GM18858 (cell line): ENCODE data around the gene PSEN2.
"Not testable (repeated sequence)": the region's sequence is repeated elsewhere in the genome, so short reads cannot be mapped to it uniquely, and the experiment has no call there.

Experiments
- ATAC-seq: cut with Tn5 transposase; IDR thresholded peaks from one replicate; pipeline ENCODE4 v1.9.1; 2021; ENCODE audit not compliant: unreplicated experiment

Gene PSEN2

DNA sequence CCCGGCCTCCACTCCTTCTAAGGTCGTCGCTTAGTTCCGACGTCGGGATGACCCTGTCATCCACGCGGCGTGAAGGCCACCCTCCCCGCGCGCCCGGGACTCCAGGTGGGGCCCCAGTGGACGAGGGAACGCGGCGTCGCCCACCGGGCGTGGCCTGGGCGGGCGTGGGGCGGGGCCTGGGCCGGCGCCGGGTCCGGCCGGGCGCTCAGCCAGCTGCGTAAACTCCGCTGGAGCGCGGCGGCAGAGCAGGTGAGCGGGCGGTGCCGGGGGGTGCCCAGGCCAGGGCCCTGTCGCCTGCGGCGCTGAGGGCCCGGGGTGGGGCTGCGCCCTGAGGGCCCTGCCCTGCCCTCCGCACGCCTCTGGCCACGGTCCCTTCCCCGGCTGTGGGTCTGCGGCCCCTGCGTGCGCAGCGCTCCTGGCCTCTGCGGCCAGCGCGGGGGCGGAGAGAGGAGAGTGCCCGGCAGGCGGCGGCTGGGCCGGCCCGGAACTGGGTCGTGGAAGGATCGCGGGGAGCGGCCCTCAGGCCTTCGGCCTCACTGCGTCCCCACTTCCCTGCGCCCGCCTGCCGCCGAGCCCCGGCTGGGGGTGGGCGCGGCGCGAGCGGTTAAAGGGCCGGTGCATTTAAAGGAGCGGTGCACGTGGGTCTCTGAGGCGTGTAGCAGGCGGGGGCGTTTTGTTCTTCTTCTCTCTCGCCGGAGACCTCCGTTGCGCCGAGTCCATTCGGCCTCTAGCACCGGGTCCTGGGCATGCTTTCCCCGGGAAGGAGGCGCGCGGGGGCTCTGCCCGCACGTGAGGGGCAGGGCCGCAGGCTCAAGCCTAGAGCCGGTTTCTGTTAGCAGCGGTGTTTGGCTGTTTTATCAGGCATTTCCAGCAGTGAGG lies at the start of gene PSEN2:
TSS of gene PSEN2 (plus strand) at position 216 of the 879 bp plus-strand sequence. CDS start 11,292 bp downstream, outside the sequence.
- peak; percentile 76 for ATAC-seq

DNA sequence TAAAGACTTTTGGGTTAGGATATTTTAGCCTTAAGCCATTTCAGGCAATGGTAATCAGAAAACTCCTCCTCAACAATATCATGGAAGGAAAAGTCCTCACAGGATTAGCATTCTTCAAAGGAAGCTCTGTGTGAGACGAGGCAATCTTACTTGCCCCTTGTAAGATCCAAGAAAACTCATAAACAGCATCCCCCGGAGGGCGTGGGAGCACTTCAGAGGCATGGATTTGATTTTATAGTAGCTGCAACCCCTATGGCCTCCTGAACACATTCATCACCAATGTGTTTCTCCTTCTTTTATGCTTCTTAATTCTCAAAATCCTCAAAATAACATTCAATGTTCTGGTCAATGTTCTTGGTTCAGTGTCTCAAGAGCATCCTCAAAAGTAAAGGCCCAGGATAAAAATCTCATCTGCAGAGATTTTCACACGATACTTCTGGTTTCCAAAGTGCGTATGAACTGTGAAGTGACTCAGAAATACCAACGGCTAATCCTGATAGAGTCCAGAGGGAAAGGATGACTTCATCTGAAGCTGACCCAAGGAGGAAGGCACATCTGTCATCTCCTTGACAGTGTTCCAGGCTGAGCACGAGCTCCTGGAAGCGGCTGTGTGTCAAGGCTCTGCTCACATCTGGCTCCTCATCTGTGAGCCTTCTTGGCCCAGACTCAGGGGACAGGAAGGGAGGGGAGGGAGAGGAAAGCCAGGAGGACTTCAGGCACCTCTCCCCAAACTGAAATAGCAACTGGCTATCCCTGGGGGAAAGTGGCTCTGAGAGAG lies 49.3 kb upstream of the PSEN2 start:
- ATAC-seq = no peak

DNA sequence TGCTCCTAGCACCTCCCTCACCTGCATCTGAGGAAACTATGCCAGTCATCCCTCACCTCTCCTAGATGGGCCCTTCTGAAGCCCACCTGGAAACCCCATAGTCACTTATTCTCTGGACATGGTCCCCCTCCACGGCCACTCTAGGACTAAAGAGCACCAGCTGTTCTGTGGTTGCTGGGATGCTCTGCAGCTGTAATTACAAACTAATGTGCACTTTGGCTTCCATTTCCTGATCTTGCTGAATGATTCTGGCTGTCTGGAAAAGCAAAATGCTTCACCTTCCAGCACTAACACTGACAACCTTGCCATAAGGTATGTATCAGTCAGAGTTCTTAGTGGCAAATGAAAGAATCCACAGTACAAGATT lies 48.7 kb upstream of the PSEN2 start:
- no peak for ATAC-seq

DNA sequence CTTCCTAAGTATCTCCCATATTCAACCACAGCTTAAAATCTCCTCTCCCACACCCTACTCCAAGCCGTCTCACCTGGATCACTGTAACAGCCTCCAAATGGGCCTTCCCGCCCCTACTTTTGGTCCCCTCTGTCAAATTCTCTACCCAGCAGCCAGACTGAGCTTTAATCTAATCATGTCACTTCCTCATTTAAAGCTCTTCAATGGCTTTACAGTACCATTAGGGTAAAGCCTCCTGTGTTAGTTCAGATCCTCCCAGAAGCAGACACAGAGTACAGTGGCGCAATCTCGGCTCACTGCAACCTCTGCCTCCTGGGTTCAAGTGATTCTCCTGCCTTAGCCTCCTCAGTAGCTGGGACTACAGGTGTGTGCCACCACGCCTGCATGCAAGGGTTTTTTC lies 46.8 kb upstream of the PSEN2 start:
- no peak for ATAC-seq

DNA sequence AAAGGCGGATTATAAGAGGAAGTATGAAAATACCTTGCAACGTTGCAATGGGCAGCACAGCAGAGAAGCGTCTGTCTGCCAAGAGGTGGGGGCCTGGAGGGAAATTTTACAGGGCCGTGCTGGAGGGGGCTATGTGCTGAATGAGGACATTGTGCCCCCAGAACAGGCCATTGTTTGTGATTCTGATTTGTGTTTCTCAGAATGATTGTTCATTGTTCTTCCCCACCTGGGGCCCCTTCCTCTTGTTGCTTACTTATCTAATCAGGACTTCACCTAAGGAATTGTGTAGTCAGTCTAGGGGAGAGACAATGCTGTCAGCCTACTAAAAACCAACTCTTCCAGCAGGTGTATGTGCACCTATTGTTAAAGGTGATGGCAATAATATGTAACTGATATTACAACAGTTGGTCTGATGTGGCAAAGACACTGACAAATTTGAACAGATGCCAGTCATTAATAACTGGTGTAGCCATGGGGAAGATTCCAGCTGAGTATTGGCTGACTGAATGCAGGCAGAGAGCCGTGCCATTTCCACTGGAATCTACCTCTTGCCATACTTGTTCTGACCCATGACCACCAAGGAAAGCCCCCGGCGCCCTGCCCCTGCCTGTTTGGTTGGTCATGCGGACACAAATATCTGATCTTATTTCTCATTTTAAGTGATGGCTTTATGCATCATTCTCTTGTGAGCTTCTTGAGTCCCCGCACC lies 45.2 kb upstream of the PSEN2 start:
- no peak for ATAC-seq

DNA sequence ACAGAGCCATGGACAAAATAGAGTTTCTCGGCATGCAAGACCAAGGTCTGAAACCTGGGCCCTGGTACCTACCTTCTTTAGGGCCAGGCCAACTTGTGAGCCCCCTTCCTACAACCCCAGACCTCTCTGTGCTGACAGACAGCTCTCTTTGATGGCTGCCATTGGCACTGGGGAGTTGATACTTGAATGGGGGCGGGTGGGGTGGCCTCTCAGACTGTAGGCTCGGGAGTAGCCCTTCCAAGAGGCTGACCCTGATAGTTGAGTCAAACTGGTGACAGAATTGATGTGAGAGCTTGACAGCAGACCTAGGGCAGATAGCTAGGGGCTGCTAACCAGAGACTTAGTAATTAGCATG lies 44.7 kb upstream of the PSEN2 start:
- no peak for ATAC-seq

DNA sequence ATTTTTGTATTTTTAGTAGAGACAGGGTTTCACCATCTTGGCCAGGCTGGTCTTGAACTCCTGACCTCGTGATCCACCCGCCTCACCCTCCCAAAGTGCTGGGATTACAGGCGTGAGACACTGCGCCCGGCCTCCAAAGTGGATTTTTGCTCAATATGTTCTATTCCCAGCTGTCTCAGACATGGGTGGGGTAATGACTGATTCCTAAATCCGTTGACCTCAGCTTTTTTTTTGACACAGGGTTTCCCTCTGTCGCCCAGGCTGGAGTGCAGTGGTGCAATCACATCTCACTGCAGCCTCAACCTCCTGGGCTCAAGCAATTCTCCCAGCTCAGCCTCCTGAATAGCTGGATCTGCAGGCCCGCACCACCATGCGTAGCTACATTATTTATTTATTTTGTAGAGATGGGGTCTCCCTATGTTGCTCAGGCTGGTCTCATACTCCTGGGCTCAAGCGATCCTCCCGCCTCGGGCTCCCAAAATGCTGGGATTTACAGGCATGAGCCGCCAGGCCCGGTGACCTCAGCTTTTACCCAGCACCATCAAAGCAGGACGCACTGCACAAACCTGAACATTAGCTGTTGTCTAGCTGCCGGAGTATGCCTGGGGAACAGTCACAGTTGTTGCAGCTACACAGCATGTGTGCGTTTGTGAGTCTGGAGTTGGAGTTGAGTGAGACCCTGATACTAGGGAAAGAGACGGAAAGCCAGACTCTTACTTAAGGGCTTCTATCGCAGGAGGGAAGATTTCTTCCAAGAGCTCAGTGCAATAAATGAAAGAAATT lies 43.7 kb upstream of the PSEN2 start:
- ATAC-seq = no peak

DNA sequence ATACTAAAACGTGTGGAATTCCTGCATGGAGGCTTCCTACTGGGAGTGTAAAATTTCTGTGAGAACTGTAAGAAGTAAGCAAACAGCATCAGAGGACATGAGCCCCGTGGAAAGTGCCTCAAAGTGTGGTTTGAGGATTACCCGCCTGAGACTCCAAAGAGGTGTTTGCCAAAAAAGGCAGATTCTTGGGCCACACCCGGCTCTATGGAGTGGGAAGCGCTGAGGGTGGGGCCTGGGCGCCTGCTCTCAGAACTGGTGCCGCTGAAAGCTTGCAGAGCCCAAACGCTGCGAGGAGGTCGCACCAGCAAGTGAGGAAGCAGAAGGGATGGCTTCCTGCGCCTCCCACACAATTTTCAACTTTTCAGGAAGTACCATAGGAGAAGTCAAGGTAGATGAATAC lies 43.0 kb upstream of the PSEN2 start:
- no peak for ATAC-seq

DNA sequence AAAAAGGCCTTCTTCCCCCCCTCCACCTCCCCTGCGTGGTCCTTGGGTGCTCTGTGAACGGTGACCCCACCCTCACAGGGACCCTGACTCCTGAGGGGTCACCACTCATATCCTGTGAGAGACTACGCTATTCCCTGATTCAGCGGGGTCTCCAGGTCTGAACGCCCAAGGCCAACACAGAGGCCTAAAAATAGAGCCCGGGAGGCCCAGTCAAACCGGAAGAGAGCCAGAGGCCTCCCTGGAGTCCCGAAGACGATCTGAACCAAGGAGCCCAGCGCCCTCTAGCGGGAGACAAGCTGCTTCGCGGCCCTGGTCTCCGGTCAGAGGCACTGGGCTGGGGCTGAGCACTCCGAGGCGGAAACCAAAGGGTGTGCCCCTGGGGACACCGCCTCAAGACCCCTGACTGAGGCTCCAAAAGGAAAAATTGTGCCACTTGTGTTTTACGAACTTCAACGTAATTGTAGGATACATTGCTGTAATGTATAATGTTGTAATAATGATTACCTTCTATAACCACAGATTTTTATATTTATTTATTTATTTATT lies 42.4 kb upstream of the PSEN2 start:
- ATAC-seq = peak; percentile 95

DNA sequence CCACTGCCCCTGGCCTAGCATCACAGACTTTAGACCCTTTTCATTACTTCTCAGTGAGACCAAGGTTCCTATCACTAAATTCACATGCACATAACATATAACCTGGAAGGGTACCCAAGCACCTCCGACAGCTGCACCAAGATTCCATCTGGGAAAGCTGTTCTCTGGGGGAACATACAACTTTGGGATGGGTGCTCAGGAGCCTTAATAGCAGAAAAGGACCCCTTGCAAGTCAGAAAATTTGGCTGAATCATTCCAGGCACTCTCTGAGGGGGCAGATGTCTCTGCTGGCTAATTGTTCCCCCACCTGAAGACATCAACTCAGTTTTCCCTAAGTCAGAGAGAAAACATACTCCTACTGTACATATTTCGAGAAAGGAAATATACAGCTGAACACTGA lies 41.3 kb upstream of the PSEN2 start:
- ATAC-seq = no peak

DNA sequence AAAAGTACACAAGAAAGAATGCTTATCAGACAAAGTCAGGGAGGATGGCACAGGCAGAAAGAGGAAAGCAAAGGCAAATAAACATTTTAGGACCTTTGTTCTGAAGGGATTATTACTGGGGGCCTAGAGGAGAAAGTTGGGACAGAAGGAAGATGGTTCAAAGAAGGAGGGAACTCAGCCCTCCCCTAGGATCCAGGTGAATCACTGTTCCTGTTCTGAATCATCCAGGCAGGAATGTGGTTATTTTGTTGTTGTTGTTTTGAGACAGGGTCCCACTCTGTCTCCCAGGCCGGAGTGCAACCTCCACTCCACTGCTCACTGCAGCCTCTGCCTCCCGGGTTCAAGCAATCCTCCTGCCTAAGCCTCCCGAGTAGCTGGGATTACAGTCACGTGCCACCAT lies 38.5 kb upstream of the PSEN2 start:
- no peak for ATAC-seq

DNA sequence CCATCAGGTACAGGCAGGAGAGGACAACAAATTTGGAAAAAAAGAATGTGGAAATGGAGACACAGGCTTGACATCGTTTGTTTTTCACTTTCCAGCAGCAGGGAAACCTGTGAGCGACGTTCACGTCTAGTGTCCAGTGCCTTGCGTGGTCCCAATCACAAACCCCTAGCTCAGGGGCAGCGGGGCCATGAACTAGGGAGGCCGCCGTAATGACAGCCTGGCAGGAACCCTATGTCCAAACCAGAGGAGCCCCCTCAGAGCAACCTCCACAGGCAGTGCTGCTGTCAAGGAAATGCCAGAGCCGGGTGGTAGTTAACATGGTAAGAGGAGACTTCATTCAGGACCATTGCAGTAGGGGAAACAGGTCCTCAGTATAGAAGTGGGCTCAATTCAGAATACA lies 37.8 kb upstream of the PSEN2 start:
- no peak for ATAC-seq

DNA sequence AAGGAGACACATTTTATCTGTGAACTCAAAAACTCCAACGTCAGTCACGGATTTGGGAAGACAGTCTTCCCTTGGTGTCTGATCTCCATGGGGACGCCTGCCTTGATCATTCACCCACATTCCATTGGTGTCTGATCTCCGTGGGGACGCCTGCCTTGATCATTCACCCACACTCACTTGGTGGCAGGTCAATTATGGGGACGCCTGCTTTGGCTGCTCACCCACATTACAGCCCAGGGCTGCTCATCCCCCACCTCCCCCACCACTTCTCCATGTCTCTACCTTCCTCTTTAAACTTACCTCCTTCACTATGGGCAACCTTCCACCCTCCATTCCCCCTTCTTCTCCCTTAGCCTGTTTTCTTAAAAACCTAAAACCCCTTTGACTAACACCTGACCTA lies 36.2 kb upstream of the PSEN2 start:
- not testable (repeated sequence) for ATAC-seq

DNA sequence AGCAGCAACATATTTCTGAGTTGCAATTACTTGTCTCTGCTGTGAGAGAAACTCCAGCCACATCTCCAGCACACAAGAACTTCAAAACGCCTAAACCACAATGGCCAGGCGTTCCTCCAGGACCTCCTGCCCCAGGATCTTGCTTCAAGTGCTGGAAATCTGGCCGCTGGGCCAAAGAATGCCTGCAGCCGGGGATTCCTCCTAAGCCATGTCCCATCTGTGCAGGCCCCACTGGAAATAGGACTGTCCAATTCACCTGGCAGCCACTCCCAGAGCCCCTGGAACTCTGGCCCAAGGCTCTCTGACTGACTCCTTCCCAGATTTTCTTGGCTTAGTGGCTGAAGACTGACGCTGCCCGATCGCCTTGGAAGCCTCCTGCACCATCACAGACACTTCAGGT lies 35.0 kb upstream of the PSEN2 start:
- not testable (repeated sequence) for ATAC-seq

DNA sequence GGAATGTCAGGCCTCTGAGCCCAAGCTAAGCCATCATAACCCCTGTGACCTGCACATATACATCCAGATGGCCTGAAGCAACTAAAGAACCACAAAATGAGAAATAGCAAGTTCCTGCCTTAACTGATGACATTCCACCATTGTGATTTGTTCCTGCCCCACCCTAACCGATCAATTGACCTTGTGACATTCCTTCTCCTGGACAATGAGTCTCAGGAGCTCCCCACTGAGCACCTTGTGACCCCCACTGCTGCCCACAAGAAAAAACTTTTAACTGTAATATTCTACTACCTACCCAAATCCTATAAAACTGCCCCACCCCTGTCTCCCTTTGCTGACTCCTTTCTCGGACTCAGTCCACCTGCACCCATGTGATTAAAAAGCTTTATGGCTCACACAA lies 32.5 kb upstream of the PSEN2 start:
- ATAC-seq = not testable (repeated sequence)

DNA sequence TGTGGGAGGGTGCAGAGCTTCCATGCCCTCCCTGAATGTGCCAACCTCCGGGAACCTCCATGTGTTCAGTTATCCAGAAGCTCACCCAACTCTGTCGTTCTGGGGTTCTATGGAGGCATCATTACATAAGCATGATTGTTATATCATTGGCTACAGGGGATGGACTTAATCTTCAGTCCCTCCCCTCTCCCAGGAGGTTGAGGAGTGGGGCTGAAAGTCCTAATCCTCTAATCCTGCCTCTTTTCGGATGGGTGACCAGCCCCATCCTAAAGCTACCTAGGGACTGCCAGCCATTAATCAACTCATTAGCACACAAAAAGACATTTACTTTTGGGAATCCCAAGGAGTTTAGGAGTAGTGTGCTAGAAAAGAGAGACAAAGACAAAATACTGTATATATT lies 32.0 kb upstream of the PSEN2 start:
- no peak for ATAC-seq

DNA sequence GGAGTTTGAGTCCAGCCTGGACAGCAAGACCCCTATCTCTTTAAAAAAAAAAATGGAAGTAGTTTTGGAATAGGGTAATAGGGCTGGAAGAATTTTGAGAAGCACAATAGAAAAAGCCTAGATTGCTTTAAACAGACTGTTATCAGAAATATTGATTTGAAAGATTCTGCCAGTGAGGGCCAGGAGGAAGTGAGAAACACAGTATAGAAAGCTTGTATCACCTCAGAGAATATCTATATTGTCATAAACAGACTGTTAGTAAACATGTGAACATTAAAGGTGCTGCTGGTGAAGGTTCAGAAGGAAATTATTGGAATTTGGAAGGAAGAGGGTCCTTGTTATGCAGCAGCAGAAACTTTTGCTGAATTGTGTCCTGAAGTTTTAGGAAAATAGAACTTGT lies 24.8 kb upstream of the PSEN2 start:
- ATAC-seq = no peak

DNA sequence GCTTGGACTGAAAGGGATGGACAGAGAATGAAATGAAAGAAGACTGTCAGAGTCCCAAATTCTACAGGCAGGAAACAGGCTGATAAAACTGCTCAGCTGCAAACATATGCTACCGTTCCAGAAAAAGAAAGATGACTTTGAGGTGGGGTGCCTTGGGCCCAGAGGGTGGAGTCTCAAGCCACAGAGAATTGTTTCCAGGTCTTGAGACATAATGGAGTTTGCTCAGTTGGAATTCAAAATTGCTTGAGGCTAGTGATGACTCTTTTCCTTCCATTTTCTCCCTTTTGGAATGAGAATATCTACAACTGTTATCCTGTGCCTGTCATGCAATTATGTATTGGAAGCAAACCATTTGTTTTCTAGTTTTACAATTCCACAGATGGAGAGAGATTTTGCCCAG lies 23.6 kb upstream of the PSEN2 start:
- no peak for ATAC-seq

DNA sequence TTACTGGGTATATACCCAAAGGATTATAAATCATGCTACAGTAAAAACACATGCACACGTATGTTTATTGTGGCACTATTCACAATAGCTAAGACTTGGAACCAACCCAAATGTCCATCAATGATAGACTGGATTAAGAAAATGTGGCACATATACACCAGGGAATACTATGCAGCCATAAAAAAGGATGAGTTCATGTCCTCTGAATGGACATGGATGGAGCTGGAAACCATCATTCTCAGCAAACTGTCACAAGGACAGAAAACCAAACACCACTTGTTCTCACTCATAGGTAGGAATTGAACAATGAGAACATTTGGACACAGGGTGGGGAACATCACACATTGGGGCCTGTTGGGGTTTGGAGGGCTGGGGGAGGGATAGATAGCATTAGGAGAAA lies 15.9 kb upstream of the PSEN2 start:
- not testable (repeated sequence) for ATAC-seq

DNA sequence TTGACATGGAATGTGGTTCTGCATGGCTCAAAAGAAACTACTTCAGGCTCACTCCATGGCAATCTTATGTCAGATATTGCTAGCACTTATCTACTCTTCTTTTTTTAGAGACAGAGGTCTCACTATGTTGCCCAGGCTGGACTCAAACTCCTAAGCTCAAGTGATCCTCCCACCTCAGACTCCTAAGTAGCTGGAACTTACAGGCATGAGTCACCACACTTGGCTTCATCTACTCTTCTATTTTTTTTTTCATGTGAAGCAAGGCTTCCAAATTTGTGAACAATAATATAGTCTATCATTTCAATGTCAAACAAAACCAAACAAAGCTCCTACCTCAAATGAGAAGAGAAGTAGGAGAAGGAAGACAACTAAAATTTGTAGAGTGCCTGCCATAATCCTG lies 7.5 kb upstream of the PSEN2 start:
- no peak for ATAC-seq

DNA sequence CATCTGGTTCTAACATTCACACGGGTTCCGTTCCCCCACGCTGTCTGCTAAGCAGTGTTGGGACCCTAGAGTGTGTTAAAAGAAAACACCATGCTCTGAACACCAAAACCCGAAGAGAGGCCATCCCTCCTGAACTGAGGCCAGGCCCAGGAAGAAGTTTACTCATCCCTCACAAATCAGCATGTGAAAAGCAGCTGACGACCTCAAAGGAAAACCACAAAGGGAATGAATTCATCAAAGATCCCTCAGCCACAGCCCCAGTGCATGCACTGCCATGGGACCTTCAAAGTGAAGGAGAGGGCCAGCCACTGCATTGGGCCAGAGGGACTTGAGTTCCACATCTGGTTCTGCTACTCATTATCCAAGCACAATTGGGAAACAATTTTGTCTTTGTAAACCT lies 7.0 kb upstream of the PSEN2 start:
- ATAC-seq = no peak
